Natural killer cell (primary cell): ENCODE results near the gene GLCCI1. TPM values are rescaled to one million over a fixed set of nuclear protein-coding genes. Genes with fewer than 3 reads are reported as not detected.

Experiments used
- ATAC-seq, 3 donors: fragments of 150-1000 bp in 2 of 3; fragments of 200-7000 bp in 1 of 3; cut with Tn5 transposase; 1 replicate in 1 of 3; 2 replicates in 2 of 3; pipeline ENCODE4 v1.10.0; 2021; ENCODE audit warnings: mild to moderate bottlenecking in 2 of 3, moderate library complexity in 2 of 3
- DNase-seq, 2 donors: peaks; one replicate each; pipeline versions ENCODE4 v3.0.0 to v3.0.0-alpha.2; 2013 to 2021; ENCODE audit warnings: mixed read lengths in 1 of 2
- H3K27ac ChIP-seq: one replicate; pipeline ENCODE4 v1.5.1; 2013; ENCODE audit warnings: mild to moderate bottlenecking, low read length
- H3K27me3 ChIP-seq: one replicate; pipeline ENCODE4 v1.6.1; 2013; ENCODE audit warnings: low read length; ENCODE audit not compliant: control insufficient read depth, insufficient read depth
- H3K36me3 ChIP-seq: one replicate; pipeline ENCODE4 v1.6.1; 2013; ENCODE audit warnings: low read length; ENCODE audit not compliant: control insufficient read depth, insufficient read depth
- H3K4me1 ChIP-seq: one replicate; pipeline ENCODE4 v1.6.1; 2013; ENCODE audit warnings: low read length; ENCODE audit not compliant: control insufficient read depth, insufficient read depth
- H3K4me3 ChIP-seq: one replicate; pipeline ENCODE4 v1.5.1; 2013; ENCODE audit warnings: low read length
- H3K9me3 ChIP-seq: one replicate; pipeline ENCODE4 v1.6.1; 2013; ENCODE audit warnings: low read length; ENCODE audit not compliant: control insufficient read depth, insufficient read depth
- H3K27ac Mint-ChIP-seq, 2 donors: one replicate each; pipeline ENCODE4 v1.8.0; 2022; ENCODE audit warnings: mild to moderate bottlenecking in 2 of 2, mixed read lengths in 2 of 2, moderate library complexity in 1 of 2
- H3K27me3 Mint-ChIP-seq, 2 donors: one replicate each; pipeline ENCODE4 v1.8.0; 2022; ENCODE audit warnings: low read depth in 2 of 2, mixed read lengths in 2 of 2
- H3K36me3 Mint-ChIP-seq: one replicate; pipeline ENCODE4 v1.8.0; 2022; ENCODE audit warnings: mixed read lengths
- H3K4me1 Mint-ChIP-seq, 2 donors: one replicate each; pipeline ENCODE4 v1.8.0; 2022; ENCODE audit warnings: mixed read lengths in 2 of 2
- H3K4me3 Mint-ChIP-seq: one replicate; pipeline ENCODE4 v1.8.0; 2022; ENCODE audit warnings: mild to moderate bottlenecking, moderate library complexity, mixed read lengths
- H3K9me3 Mint-ChIP-seq, 2 donors: one replicate each; pipeline ENCODE4 v1.8.0; 2022; ENCODE audit warnings: mixed read lengths in 2 of 2
- CTCF ChIP-seq: fragments of 200-600 bp; IDR thresholded peaks from one replicate; pipeline ENCODE4 v1.8.0; 2022; ENCODE audit warnings: antibody characterized with exemption
- WGBS: methylation state at CpG from one replicate; pipeline ENCODE4 v1.1.7; 2013; ENCODE audit warnings: missing lambda C conversion rate; ENCODE audit not compliant: insufficient coverage; 5-methylcytosine and 5-hydroxymethylcytosine counted together
- intact Hi-C: fragments of 100-400 bp; cut with micrococcal nuclease; formaldehyde crosslinking; loops from one replicate; pipeline ENCODE4 v1.14.2; 2022
- total RNA-seq, 4 donors: library from RNA; stranded (reverse); fragments of 120-200 nt in 1 of 4; gene quantifications; one replicate each; pipeline versions ENCODE4 v1.2.3 to v1.2.4, GENCODE V29; 2013 to 2022

Gene GLCCI1
- total RNA-seq, 3 donors from 2014 or later (not counting 1 experiment from before 2014, with no cell fraction given), result 70.5 to 132 (median 79.6) TPM

GRCh38 chr7:8126601-8127167 is 158.1 kb downstream of the GLCCI1 start:
- H3K27me3 ChIP-seq, result no peaks in the 10 kb centered on the region
- H3K27me3 Mint-ChIP-seq, result no peaks in the 10 kb centered on the region
- peak overlapping the region; percentile 88 to 97 for H3K27ac Mint-ChIP-seq
- peaks cover 66% of the 10 kb centered on the region for H3K4me1 ChIP-seq
- no peak for DNase-seq
- no peaks in the 10 kb centered on the region for H3K9me3 ChIP-seq
- H3K9me3 Mint-ChIP-seq, result no peaks in the 10 kb centered on the region
- H3K36me3 ChIP-seq, result no peaks in the 10 kb centered on the region
- peak overlapping the region; percentile 81 for H3K4me3 Mint-ChIP-seq
- no peak overlapping the region for H3K4me3 ChIP-seq
- H3K27ac ChIP-seq, result peak overlapping the region; percentile 79
- H3K36me3 Mint-ChIP-seq, result no peaks in the 10 kb centered on the region
- peaks cover 84 to 90% of the 10 kb centered on the region in 2 donors for H3K4me1 Mint-ChIP-seq
- no peak for TF ChIP-seq CTCF
- WGBS, result 76% methylated on average over 2 of the region's 2 CpGs
- intact Hi-C loops, result loop anchor here (1.0 to 10.0 kb wide), 7 partner anchors 8 to 869 kb away; no protein-coding TSS in a partner anchor
- no peak for ATAC-seq

GRCh38 chr7:8128449-8129317 is 160.1 kb downstream of the GLCCI1 start:
- no peaks in the 10 kb centered on the region for H3K27me3 ChIP-seq
- DNase-seq (peak in 1 of 2 donors; percentile 61), ATAC-seq (peak in 2 of 3 donors; percentile 6 to 28)
- Mint-ChIP-seq H3K4me1 (peaks cover 93 to 96% of the 10 kb centered on the region in 2 donors), H3K9me3 (no peaks in the 10 kb centered on the region), H3K4me3 (peak overlapping the region; percentile 81), H3K27me3 (no peaks in the 10 kb centered on the region), H3K36me3 (no peaks in the 10 kb centered on the region), H3K27ac (peak overlapping the region; percentile 88 to 97)
- peaks cover 81% of the 10 kb centered on the region for H3K4me1 ChIP-seq
- no peaks in the 10 kb centered on the region for H3K9me3 ChIP-seq
- no peaks in the 10 kb centered on the region for H3K36me3 ChIP-seq
- intact Hi-C loops, result loop anchor here (1.0 to 10.0 kb wide), 7 partner anchors 48 to 871 kb away; partner anchors contain the start of gene GLCCI1
- no peak overlapping the region for H3K4me3 ChIP-seq
- TF ChIP-seq CTCF, result no peak
- H3K27ac ChIP-seq, result peak overlapping the region; percentile 79
- 38% methylated on average over 11 of the region's 12 CpGs for WGBS

GRCh38 chr7:8129318-8129659 is 160.7 kb downstream of the GLCCI1 start:
- no peaks in the 10 kb centered on the region for H3K9me3 Mint-ChIP-seq
- H3K4me1 Mint-ChIP-seq, result peaks cover 99 to 100% of the 10 kb centered on the region in 2 donors
- DNase-seq (peak in 1 of 2 donors; percentile 70), ATAC-seq (peak; percentile 14 to 28 (median 22))
- H3K36me3 Mint-ChIP-seq, result no peaks in the 10 kb centered on the region
- H3K9me3 ChIP-seq, result no peaks in the 10 kb centered on the region
- TF ChIP-seq CTCF, result no peak
- peak overlapping the region; percentile 79 for H3K27ac ChIP-seq
- no peaks in the 10 kb centered on the region for H3K27me3 ChIP-seq
- intact Hi-C loops, result loop anchor here (1.0 to 10.0 kb wide), 7 partner anchors 47 to 872 kb away; partner anchors contain the start of gene GLCCI1
- H3K27ac Mint-ChIP-seq, result peak overlapping the region; percentile 88 to 97
- H3K4me1 ChIP-seq, result peaks cover 79% of the 10 kb centered on the region
- peak overlapping the region; percentile 81 for H3K4me3 Mint-ChIP-seq
- WGBS, result 8% methylated on average over 1 of the region's 1 CpG
- no peaks in the 10 kb centered on the region for H3K27me3 Mint-ChIP-seq
- H3K4me3 ChIP-seq, result no peak overlapping the region
- H3K36me3 ChIP-seq, result no peaks in the 10 kb centered on the region
